HG03135 (cell line): Measurements from ENCODE around the gene DENND2D.

Source experiments
- ATAC-seq: cut with Tn5 transposase; IDR thresholded peaks from one replicate; pipeline ENCODE4 v1.9.1; 2021; ENCODE audit warnings: mild to moderate bottlenecking, moderate library complexity; ENCODE audit not compliant: unreplicated experiment

DENND2D gene

GRCh38 chr1:111199881-111200801 lies at the start of gene DENND2D:
DENND2D (minus strand) TSS chr1:111200646; CDS start chr1:111200459, 187 bp downstream.
- ATAC-seq = no peak

GRCh38 chr1:111249960-111250359 lies 49.5 kb upstream of the DENND2D start:
- no peak for ATAC-seq

- no peak for ATAC-seq
These were observed 46.8 kb upstream of the DENND2D start for GRCh38 chr1:111247125-111247838.

- no peak for ATAC-seq
These were observed 42.5 kb upstream of the DENND2D start for GRCh38 chr1:111242805-111243523.

GRCh38 chr1:111241797-111242196 lies 41.4 kb upstream of the DENND2D start:
- no peak for ATAC-seq

GRCh38 chr1:111238056-111238795 lies 37.8 kb upstream of the DENND2D start:
- ATAC-seq = no peak

- ATAC-seq = no peak
These were observed 36.4 kb upstream of the DENND2D start for GRCh38 chr1:111236806-111237205.

- ATAC-seq = no peak
These were observed 35.9 kb upstream of the DENND2D start for GRCh38 chr1:111236379-111236778.

GRCh38 chr1:111234866-111235265 lies 34.4 kb upstream of the DENND2D start:
- ATAC-seq = no peak

- no peak for ATAC-seq
These were observed 33.8 kb upstream of the DENND2D start for GRCh38 chr1:111234258-111234657.

- ATAC-seq = no peak
These were observed 31.7 kb upstream of the DENND2D start for GRCh38 chr1:111232134-111232533.

- no peak for ATAC-seq
These were observed 28.3 kb upstream of the DENND2D start for GRCh38 chr1:111228748-111229126.

- no peak for ATAC-seq
These were observed 27.7 kb upstream of the DENND2D start for GRCh38 chr1:111227851-111228747.

GRCh38 chr1:111227434-111227833 lies 27.0 kb upstream of the DENND2D start, which contains the start of gene CHI3L2:
CHI3L2 (plus strand) TSS chr1:111227713; CDS start chr1:111227730, 17 bp downstream.
- no peak for ATAC-seq

GRCh38 chr1:111225717-111226400 lies 25.4 kb upstream of the DENND2D start:
- no peak for ATAC-seq

- ATAC-seq = no peak
These were observed 24.6 kb upstream of the DENND2D start for GRCh38 chr1:111225091-111225490.

GRCh38 chr1:111223126-111223685 lies 22.8 kb upstream of the DENND2D start:
- ATAC-seq = no peak

- ATAC-seq = no peak
These were observed 22.1 kb upstream of the DENND2D start for GRCh38 chr1:111222308-111223125.
